Small intestine (tissue), 7 donors: ENCODE results near the gene ST8SIA2. TPM values are rescaled to one million over a fixed set of nuclear protein-coding genes. Genes with fewer than 3 reads are reported as not detected.
"Not testable (repeated sequence)": the region's sequence is repeated elsewhere in the genome, so short reads cannot be mapped to it uniquely, and the experiment has no call there.

Experiments used
- DNase-seq, 2 donors: peaks; one replicate each; pipeline versions ENCODE4 v3.0.0 to v3.0.0-alpha.2; 2013
- FAIRE-seq: peaks from 2 replicates; lab custom pipeline; 2012; peaks lifted over from hg19 to GRCh38; lab: Jason Lieb, UNC
- H3K27ac ChIP-seq, 3 donors: one replicate each; pipeline ENCODE4 v1.5.1; 2013; ENCODE audit warnings: low read length in 2 of 3, mild to moderate bottlenecking in 2 of 3, control low read depth in 1 of 3, inconsistent platforms in 1 of 3, low read depth in 1 of 3, moderate library complexity in 1 of 3
- H3K27me3 ChIP-seq, 3 donors: one replicate each; pipeline ENCODE4 v1.6.1; 2013; ENCODE audit warnings: low read length in 3 of 3, inconsistent platforms in 1 of 3; ENCODE audit not compliant: control insufficient read depth in 3 of 3, insufficient read depth in 3 of 3
- H3K36me3 ChIP-seq, 3 donors: one replicate each; pipeline ENCODE4 v1.6.1; 2013; ENCODE audit warnings: low read length in 3 of 3, inconsistent platforms in 1 of 3, low read depth in 1 of 3, mild to moderate bottlenecking in 1 of 3, moderate library complexity in 1 of 3; ENCODE audit not compliant: control insufficient read depth in 3 of 3, insufficient read depth in 2 of 3
- H3K4me1 ChIP-seq, 3 donors: one replicate each; pipeline ENCODE4 v1.6.1; 2013; ENCODE audit warnings: low read length in 2 of 3, inconsistent platforms in 1 of 3, low read depth in 1 of 3, mild to moderate bottlenecking in 1 of 3, moderate library complexity in 1 of 3; ENCODE audit not compliant: control insufficient read depth in 3 of 3, insufficient read depth in 2 of 3
- H3K4me3 ChIP-seq, 3 donors: one replicate each; pipeline ENCODE4 v1.5.1; 2013; ENCODE audit warnings: low read length in 3 of 3, control low read depth in 1 of 3, inconsistent platforms in 1 of 3, low read depth in 1 of 3, mild to moderate bottlenecking in 1 of 3, moderate library complexity in 1 of 3
- H3K9me3 ChIP-seq, 2 donors: one replicate each; pipeline ENCODE4 v1.6.1; 2013; ENCODE audit warnings: low read depth in 1 of 2, low read length in 1 of 2; ENCODE audit not compliant: control insufficient read depth in 2 of 2, insufficient read depth in 1 of 2
- WGBS, 3 donors: extraction: QIAGEN DNeasy Blood & Tissue Kit; methylation state at CpG; one replicate each; pipeline ENCODE4 v1.1.7; 2013; 5-methylcytosine and 5-hydroxymethylcytosine counted together
- polyA plus RNA-seq, 4 donors: library from polyadenylated mRNA; stranded (reverse) in 3 of 4; unstranded in 1 of 4; fragments of 200-250 nt in 3 of 4; fragments of 120-200 nt in 1 of 4; gene quantifications; one replicate each; pipeline versions ENCODE4 v1.2.1 to v1.2.3, GENCODE V29; 2013
- donor health status: healthy with polysubstance abuse.
- donor health status: control.
- donor health status: control.
- donor health status: Bipolar disorder and iron deficiency.
- donor health status: healthy.

The ST8SIA2 gene
- polyA plus RNA-seq, 4 donors = 0.01 to 0.65 TPM; not detected in 2

DNA sequence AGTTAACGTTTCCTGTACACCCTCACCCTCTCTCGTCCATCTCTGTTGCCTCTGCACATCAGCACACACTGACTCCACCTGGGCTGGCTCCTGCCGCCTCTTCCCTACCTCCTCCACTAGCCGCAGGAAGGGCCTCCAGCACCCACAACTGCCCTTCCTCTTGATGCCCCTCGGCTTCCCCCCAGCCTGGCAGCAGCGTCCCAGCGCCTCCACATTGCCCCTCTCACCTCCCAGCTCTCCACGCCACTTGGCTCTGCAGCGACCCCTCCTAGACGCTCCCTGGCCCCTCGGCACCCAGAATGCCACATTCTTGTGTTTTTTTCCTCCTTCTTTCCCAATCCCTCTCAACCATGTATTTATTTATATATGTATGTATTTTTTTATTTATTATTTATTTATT, 73.6 kb downstream of the ST8SIA2 start:
- WGBS, 3 donors = 80 to 90% (median 87%) methylated on average over 11 of the region's 11 CpGs
- FAIRE-seq (no peak), DNase-seq (no peak)
- no peaks in the 10 kb centered on the region for H3K36me3 ChIP-seq
- H3K27me3 ChIP-seq = no peaks in the 10 kb centered on the region
- H3K4me1 ChIP-seq = no peaks in the 10 kb centered on the region
- no peak overlapping the region for H3K27ac ChIP-seq
- H3K9me3 ChIP-seq = no peaks in the 10 kb centered on the region
- no peak overlapping the region for H3K4me3 ChIP-seq

DNA sequence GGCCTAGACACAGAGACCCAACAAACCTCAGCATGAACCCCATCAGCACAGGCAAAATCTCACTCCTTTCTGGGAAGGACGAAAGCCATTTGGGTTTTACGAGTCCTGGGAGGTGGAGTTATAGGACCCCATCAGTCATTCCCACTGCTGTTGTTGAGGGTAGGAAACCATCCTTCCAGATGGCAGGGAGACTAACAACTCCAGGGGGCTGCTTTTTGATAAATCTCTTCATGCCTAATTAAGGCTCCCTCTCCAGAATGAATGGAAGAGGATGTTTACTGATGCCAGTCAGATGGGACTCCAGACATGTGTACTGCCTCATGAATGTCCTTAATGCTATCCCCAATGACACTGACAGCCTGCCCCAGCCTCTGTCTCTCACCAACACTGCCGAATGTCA, 75.3 kb downstream of the ST8SIA2 start:
- FAIRE-seq = no peak
- H3K27me3 ChIP-seq = no peaks in the 10 kb centered on the region
- no peak overlapping the region for H3K4me3 ChIP-seq
- 75 to 80% (median 78%) methylated on average over 3 of the region's 3 CpGs for WGBS, 3 donors
- no peaks in the 10 kb centered on the region for H3K4me1 ChIP-seq
- H3K27ac ChIP-seq = no peak overlapping the region
- H3K9me3 ChIP-seq = no peaks in the 10 kb centered on the region
- H3K36me3 ChIP-seq = no peaks in the 10 kb centered on the region
- no peak for DNase-seq

DNA sequence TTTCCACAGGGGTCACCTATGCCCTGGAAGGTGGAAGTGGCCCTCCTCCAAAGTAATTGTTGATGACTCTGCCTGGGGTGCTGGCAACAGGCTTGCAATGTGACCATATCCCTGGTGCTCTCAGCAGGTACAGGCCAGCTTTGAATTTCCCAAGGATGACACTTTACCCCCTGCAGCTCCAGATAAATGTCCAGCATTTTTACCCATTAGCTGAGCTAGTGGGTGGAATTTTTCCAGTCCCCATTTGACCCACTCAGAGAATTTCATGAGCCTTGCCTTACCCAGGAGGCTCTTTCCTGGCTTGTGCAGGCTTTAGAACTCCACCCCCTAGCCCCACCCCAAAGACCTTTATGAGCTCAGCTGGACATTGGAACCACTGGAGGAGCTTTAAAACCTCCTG, 77.6 kb downstream of the ST8SIA2 start:
- no peak for FAIRE-seq

DNA sequence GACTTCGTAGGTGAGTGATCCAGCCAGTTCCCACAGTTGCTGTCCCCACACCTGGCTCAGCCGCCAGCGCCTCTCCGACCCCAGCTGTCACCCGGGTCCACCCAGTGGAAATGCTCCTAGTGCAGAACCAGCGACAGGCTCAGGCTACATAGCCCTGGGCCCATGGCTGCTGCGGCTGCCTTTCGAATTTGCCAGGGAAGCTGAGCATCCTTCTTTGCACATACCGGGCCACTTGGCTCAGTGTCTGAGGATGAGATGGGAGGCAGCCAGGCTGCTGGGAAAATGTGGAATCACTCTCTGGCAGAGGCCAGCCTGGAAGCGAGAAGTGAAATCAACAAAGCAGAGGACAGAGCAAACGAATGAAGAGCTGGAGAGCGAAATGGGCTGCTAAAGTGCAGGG, 80.1 kb downstream of the ST8SIA2 start:
- peaks cover 0 to 2% (median 0%) of the 10 kb centered on the region in 3 donors for H3K27me3 ChIP-seq
- FAIRE-seq (no peak), DNase-seq (no peak)
- H3K4me3 ChIP-seq = no peak overlapping the region
- no peak overlapping the region for H3K27ac ChIP-seq
- no peaks in the 10 kb centered on the region for H3K36me3 ChIP-seq
- 76 to 84% (median 79%) methylated on average over 12 of the region's 12 CpGs for WGBS, 3 donors
- no peaks in the 10 kb centered on the region for H3K9me3 ChIP-seq
- no peaks in the 10 kb centered on the region for H3K4me1 ChIP-seq

More for the DNA sequence above, 77.6 kb downstream of the ST8SIA2 start:
- H3K27ac ChIP-seq = no peak overlapping the region
- no peaks in the 10 kb centered on the region for H3K36me3 ChIP-seq
- H3K4me3 ChIP-seq = no peak overlapping the region
- no peaks in the 10 kb centered on the region for H3K4me1 ChIP-seq
- H3K27me3 ChIP-seq = no peaks in the 10 kb centered on the region
- no peaks in the 10 kb centered on the region for H3K9me3 ChIP-seq
- no peak for DNase-seq

DNA sequence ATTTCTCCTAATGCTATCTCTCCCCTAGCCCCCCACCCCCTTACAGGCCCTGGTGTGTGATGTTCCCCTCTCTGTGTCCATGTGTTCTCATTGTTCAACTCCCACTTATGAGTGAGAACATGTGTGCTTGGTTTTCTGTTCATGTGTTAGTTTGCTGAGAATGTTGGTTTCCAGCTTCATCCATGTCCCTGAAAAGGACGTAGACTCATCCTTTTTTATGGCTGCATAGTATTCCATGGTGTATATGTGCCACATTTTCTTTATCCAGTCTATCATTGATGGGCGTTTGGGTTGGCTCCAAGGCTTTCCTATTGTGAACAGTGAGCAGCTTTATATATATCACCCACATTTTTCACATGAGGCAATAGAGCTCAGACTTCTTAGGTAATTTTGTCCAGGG, 86.0 kb downstream of the ST8SIA2 start:
- not testable (repeated sequence) for H3K36me3 ChIP-seq, FAIRE-seq
- 74 to 83% (median 80%) methylated on average over 2 of the region's 2 CpGs for WGBS, 3 donors

DNA sequence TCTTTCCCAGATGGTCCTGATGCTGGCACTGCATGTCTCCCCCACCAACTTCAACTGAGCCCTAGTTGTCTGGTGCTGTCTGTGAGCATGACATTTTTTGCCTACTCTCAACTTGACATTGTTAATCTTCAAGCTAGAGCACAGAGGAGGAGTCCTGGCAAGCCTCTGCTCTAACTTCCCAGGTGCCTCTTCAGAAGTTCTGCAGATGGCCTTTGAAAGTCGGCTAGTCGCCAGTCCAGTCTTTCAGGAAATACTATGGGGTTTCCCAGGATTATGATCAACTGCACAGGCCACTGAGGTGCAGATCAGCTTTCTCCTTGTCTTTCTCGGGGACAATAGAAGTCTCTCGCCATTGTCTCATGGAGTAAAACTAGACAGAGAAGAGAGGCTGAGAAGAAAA, 86.7 kb downstream of the ST8SIA2 start:
- DNase-seq (no peak), FAIRE-seq (no peak)
- Histone ChIP-seq H3K4me1 (no peaks in the 10 kb centered on the region), H3K36me3 (no peaks in the 10 kb centered on the region), H3K27me3 (peaks cover 0 to 2% (median 0%) of the 10 kb centered on the region in 3 donors), H3K9me3 (no peaks in the 10 kb centered on the region), H3K4me3 (no peak overlapping the region), H3K27ac (no peak overlapping the region)
- 38 to 75% (median 43%) methylated on average over 4 of the region's 4 CpGs for WGBS, 3 donors

More for the DNA sequence above, 86.0 kb downstream of the ST8SIA2 start:
- H3K27me3 ChIP-seq, H3K4me3 ChIP-seq, H3K27ac ChIP-seq, H3K4me1 ChIP-seq, DNase-seq, H3K9me3 ChIP-seq: not testable (repeated sequence)

DNA sequence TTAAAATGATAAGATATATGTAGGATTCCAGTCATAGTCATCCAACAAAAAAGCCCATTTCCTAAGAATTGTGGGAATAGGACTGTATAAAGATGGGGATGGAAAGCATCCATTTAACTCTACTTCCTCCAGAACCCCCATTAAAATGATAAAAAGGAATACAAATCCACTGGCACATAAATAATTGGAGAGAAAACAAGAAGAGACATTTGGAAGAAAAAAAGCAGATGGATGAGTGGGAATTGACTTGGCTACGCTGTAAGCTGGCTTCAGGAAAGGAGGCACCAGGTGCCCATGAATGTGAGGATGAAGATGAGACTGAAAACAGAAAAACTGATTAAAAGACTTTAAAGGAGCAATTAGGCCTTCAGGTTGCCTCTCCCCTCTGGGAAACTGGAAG, 91.8 kb downstream of the ST8SIA2 start:
- Histone ChIP-seq H3K4me3 (no peak overlapping the region), H3K9me3 (peaks cover 0 to 4% of the 10 kb centered on the region in 2 donors), H3K27ac (no peak overlapping the region), H3K36me3 (no peaks in the 10 kb centered on the region), H3K4me1 (no peaks in the 10 kb centered on the region), H3K27me3 (no peaks in the 10 kb centered on the region)
- 75 to 88% (median 86%) methylated on average over 1 of the region's 1 CpG for WGBS, 3 donors
- FAIRE-seq = no peak
- no peak for DNase-seq

DNA sequence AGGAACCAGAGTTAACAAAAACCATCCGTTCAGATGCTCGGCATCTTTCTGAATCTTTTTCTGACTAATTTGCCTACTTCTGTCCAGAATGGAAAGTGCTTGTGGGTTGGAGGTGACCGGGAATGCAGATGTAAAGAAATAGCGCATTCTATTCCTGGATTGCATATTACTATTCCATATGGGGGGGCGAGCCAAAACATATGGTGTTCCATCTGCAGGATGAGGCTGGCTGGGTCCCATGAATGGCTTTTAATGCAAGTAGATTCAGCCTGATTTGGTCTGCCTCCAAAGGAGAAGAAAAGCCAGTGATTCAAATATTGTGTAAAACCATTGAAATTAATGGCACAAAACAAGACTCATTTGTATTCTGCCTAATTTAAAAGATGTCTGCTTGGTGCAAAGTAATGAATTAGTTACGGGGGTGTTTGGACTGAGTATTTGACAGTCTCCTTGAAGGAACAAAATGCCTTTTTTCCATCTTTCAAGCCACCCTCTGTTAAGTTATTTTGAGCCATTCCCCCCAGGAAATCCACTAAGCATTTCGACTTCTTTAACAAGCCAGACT, 99.0 kb downstream of the ST8SIA2 start:
- Histone ChIP-seq H3K36me3 (no peaks in the 10 kb centered on the region), H3K4me1 (no peaks in the 10 kb centered on the region), H3K27ac (no peak overlapping the region), H3K4me3 (no peak overlapping the region), H3K27me3 (no peaks in the 10 kb centered on the region), H3K9me3 (peaks cover 0 to 7% of the 10 kb centered on the region in 2 donors)
- WGBS, 3 donors = 66 to 88% (median 83%) methylated on average over 7 of the region's 7 CpGs
- DNase-seq (no peak), FAIRE-seq (no peak)

DNA sequence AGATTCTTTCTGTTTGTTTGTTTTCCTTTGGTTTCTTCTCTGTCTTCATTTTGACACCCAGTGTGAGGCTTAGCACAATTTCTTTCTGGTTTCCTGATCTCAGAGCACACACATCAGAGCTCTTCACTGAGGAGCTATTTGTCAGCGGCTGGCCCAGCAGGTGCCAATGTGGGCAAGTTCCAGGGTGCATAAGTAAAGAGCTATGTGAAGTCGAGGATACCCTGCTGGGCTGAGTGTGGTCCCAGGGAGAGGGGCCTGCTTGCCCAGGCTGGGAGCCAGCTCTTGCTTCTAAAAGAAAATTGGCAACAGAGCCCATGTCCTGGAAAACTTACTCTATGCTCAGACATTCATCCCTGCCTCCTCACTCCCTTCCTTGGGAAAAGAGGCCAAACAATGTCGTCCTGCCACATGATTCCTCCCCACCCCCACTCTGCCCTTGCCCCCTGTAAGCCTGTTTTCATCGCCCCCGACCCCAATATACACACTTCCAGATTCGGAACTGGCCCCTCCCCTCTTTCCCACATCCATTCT, 101.2 kb downstream of the ST8SIA2 start:
- H3K4me1 ChIP-seq = no peaks in the 10 kb centered on the region
- no peak for DNase-seq
- H3K27ac ChIP-seq = no peak overlapping the region
- H3K27me3 ChIP-seq = no peaks in the 10 kb centered on the region
- H3K4me3 ChIP-seq = no peak overlapping the region
- WGBS, 3 donors = 28 to 41% (median 34%) methylated on average over 6 of the region's 6 CpGs
- peaks cover 0 to 4% of the 10 kb centered on the region in 2 donors for H3K9me3 ChIP-seq
- H3K36me3 ChIP-seq = no peaks in the 10 kb centered on the region
- no peak for FAIRE-seq
